Effector memory CD4-positive, alpha-beta T cell (primary cell): Measurements from ENCODE around the gene REC8.
A peak's percentile ranks its signal among the peaks of the same experiment; 100 is the strongest.

ENCODE experiments used
- DNase-seq, 3 donors: peaks; one replicate each; pipeline ENCODE4 v3.0.0-alpha.2; 2020
- H3K27ac ChIP-seq: 2 replicates; pipeline ENCODE4 v1.7.0; 2013; ENCODE audit warnings: mild to moderate bottlenecking, low read length, moderate library complexity; ENCODE audit not compliant: insufficient read depth, poor library complexity, severe bottlenecking
- H3K27me3 ChIP-seq: replicated peaks from 2 replicates; pipeline ENCODE4 v1.7.0; 2013; ENCODE audit warnings: mild to moderate bottlenecking, low read length; ENCODE audit not compliant: insufficient read depth, control insufficient read depth, poor library complexity, severe bottlenecking
- H3K36me3 ChIP-seq: 2 replicates; pipeline ENCODE4 v1.7.0; 2013; ENCODE audit warnings: mild to moderate bottlenecking, low read length, moderate library complexity; ENCODE audit not compliant: control insufficient read depth, insufficient read depth
- H3K4me1 ChIP-seq: 2 replicates; pipeline ENCODE4 v1.7.0; 2013; ENCODE audit warnings: low read length, mild to moderate bottlenecking; ENCODE audit not compliant: control insufficient read depth, insufficient read depth, poor library complexity, severe bottlenecking
- H3K4me3 ChIP-seq: 2 replicates; pipeline ENCODE4 v1.7.0; 2013; ENCODE audit warnings: low read length, low read depth, mild to moderate bottlenecking; ENCODE audit not compliant: insufficient read depth, poor library complexity, severe bottlenecking
- H3K9me3 ChIP-seq: 2 replicates; pipeline ENCODE4 v1.7.0; 2013; ENCODE audit warnings: mild to moderate bottlenecking, low read length, moderate library complexity; ENCODE audit not compliant: control insufficient read depth

Gene REC8

GRCh38 chr14:24131549-24131966 is 40.3 kb upstream of the REC8 start:
- no peaks in the 10 kb centered on the region for H3K27me3 ChIP-seq
- H3K4me3 ChIP-seq: no peak overlapping the region
- peaks cover 22% of the 10 kb centered on the region for H3K4me1 ChIP-seq
- H3K9me3 ChIP-seq: no peaks in the 10 kb centered on the region
- H3K27ac ChIP-seq: no peak overlapping the region
- DNase-seq: no peak
- no peaks in the 10 kb centered on the region for H3K36me3 ChIP-seq

GRCh38 chr14:24132061-24132685 is 39.7 kb upstream of the REC8 start:
- no peak for DNase-seq
- H3K27ac ChIP-seq: peak overlapping the region; percentile 43

GRCh38 chr14:24132976-24133375 is 38.9 kb upstream of the REC8 start:
- H3K27me3 ChIP-seq: no peaks in the 10 kb centered on the region
- no peak overlapping the region for H3K4me3 ChIP-seq
- H3K27ac ChIP-seq: peak overlapping the region; percentile 43
- peaks cover 5% of the 10 kb centered on the region for H3K36me3 ChIP-seq
- H3K9me3 ChIP-seq: no peaks in the 10 kb centered on the region
- peaks cover 36% of the 10 kb centered on the region for H3K4me1 ChIP-seq
- DNase-seq: no peak

More at GRCh38 chr14:24132061-24132685, 39.7 kb upstream of the REC8 start:
- Histone ChIP-seq H3K9me3 (no peaks in the 10 kb centered on the region), H3K4me1 (peaks cover 28% of the 10 kb centered on the region), H3K4me3 (no peak overlapping the region), H3K36me3 (no peaks in the 10 kb centered on the region), H3K27me3 (no peaks in the 10 kb centered on the region)

DNA sequence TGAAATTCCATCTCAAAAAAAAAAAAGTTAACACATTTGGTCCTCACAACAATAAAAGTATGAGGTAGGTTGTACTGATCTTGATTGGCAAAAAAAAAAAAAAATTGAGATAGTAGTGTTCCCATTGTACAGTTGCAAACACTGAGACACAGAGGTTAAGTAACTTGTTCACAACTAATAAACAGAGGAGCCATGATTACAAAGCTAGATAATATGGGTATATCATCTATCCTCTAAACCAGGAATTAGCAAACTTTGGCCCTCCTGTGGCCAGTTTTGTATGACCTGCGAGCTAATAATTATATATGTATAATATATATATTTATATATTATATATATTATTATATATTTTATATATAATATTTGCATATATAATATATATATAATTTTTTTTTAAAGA is 38.1 kb upstream of the REC8 start:
- Histone ChIP-seq H3K9me3 (no peaks in the 10 kb centered on the region), H3K36me3 (peaks cover 13% of the 10 kb centered on the region), H3K4me3 (no peak overlapping the region), H3K27ac (no peak overlapping the region), H3K4me1 (peaks cover 39% of the 10 kb centered on the region), H3K27me3 (no peaks in the 10 kb centered on the region)
- no peak for DNase-seq

DNA sequence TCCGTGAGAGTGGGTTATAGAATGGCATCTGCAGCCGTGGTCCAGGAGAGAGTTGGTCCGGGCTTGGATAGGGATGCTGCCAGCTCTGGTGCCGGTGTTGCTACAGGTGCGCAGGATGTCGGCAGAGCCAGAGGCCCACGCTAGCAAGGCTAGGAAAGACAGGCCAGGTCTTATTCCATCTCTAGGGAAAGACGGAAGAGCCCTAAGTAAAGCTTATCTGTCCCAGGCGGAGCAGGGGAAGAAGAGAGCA is 36.4 kb upstream of the REC8 start:
- Histone ChIP-seq H3K4me3 (peak overlapping the region; percentile 100), H3K4me1 (peaks cover 47% of the 10 kb centered on the region)

GRCh38 chr14:24135834-24136683 is 35.8 kb upstream of the REC8 start, which contains the start of gene PSME1:
PSME1 (plus strand) TSS chr14:24136194; CDS start chr14:24136263, 69 bp downstream.
- Histone ChIP-seq H3K27ac (peak within 1 kb of the TSS; percentile 94), H3K36me3 (peaks cover 19% of the 10 kb centered on the region), H3K4me1 (peaks cover 50% of the 10 kb centered on the region), H3K27me3 (no peaks in the 10 kb centered on the region), H3K4me3 (peak within 1 kb of the TSS; percentile 100), H3K9me3 (no peaks in the 10 kb centered on the region)
- peak; percentile 89 to 91 (median 90) for DNase-seq

More for the DNA sequence above, 36.4 kb upstream of the REC8 start:
- Histone ChIP-seq H3K27me3 (no peaks in the 10 kb centered on the region), H3K9me3 (no peaks in the 10 kb centered on the region), H3K36me3 (peaks cover 19% of the 10 kb centered on the region), H3K27ac (peak overlapping the region; percentile 94)
- DNase-seq: no peak

GRCh38 chr14:24136684-24137528 is 35.0 kb upstream of the REC8 start:
- no peaks in the 10 kb centered on the region for H3K27me3 ChIP-seq
- H3K4me3 ChIP-seq: peak overlapping the region; percentile 100
- H3K36me3 ChIP-seq: peaks cover 19% of the 10 kb centered on the region
- peaks cover 50% of the 10 kb centered on the region for H3K4me1 ChIP-seq
- H3K27ac ChIP-seq: peak overlapping the region; percentile 94
- H3K9me3 ChIP-seq: no peaks in the 10 kb centered on the region
- DNase-seq: no peak

DNA sequence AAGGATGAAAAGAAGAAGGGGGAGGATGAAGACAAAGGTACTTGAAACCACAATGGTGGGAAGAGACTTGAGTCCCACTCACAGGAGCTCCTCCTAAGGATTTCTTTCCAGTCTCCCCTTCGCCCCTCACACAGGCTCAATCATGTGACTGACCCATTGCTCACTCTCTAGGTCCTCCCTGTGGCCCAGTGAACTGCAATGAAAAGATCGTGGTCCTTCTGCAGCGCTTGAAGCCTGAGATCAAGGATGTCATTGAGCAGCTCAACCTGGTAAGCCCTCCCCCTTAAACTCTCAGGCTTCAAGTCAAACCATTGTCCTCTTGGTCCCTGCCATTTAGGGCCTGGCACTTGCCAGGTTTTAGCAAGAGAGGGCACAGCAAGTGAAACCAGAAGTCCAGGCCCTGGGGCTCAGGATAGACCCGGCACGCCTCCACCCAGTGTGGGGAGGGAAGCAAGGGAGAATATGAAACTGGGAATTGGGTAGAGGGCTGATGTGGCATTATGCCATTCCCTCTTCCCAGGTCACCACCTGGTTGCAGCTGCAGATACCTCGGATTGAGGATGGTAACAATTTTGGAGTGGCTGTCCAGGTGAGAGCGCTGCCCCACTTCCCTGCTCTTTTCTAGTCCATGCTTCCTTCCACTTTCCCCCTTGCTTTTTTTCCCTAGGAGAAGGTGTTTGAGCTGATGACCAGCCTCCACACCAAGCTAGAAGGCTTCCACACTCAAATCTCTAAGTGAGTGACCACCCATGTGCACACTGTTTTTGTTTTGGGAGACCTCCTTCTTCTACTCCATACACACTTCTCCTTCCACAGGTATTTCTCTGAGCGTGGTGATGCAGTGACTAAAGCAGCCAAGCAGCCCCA is 34.1 kb upstream of the REC8 start:
- H3K27ac ChIP-seq: no peak overlapping the region
- H3K27me3 ChIP-seq: no peaks in the 10 kb centered on the region
- peaks cover 45% of the 10 kb centered on the region for H3K4me1 ChIP-seq
- no peak for DNase-seq
- no peaks in the 10 kb centered on the region for H3K9me3 ChIP-seq
- H3K36me3 ChIP-seq: peaks cover 19% of the 10 kb centered on the region
- H3K4me3 ChIP-seq: no peak overlapping the region
